GM23338 (cell line): ENCODE results near the gene FARS2. TPM values are rescaled to one million over a fixed set of nuclear protein-coding genes. Genes with fewer than 3 reads are reported as not detected.

ENCODE experiments used
- ATAC-seq: fragments of 200-7000 bp; cut with Tn5 transposase; 3 replicates; pipeline ENCODE4 v1.9.1; 2020
- DNase-seq: peaks from one replicate; pipeline ENCODE4 v3.0.0-alpha.2; 2015; ENCODE audit warnings: low spot score
- H2AFZ ChIP-seq: fragments of 200-600 bp; sonication (generic); 2 replicates; pipeline ENCODE4 v1.8.0; 2016; ENCODE audit warnings: antibody characterized with exemption, mild to moderate bottlenecking, moderate library complexity
- H3F3A ChIP-seq: fragments of 200-600 bp; sonication (generic); replicated peaks from 2 replicates; pipeline ENCODE4 v1.8.0; 2017; ENCODE audit warnings: antibody characterized with exemption, mixed run types, low read depth
- H3K27ac ChIP-seq: fragments of 200-600 bp; sonication (generic); 2 replicates; pipeline ENCODE4 v1.6.1; 2016; ENCODE audit warnings: low read depth
- H3K27me3 ChIP-seq: fragments of 200-600 bp; sonication (generic); 2 replicates; pipeline ENCODE4 v1.8.0; 2016; ENCODE audit warnings: mild to moderate bottlenecking, mixed run types, moderate library complexity; ENCODE audit not compliant: insufficient read depth
- H3K36me3 ChIP-seq: fragments of 200-600 bp; sonication (generic); 2 replicates; pipeline ENCODE4 v1.8.0; 2016; ENCODE audit warnings: mild to moderate bottlenecking; ENCODE audit not compliant: insufficient read depth
- H3K4me1 ChIP-seq: fragments of 200-600 bp; sonication (generic); 2 replicates; pipeline ENCODE4 v1.8.0; 2016; ENCODE audit warnings: mild to moderate bottlenecking, moderate library complexity; ENCODE audit not compliant: insufficient read depth
- H3K4me2 ChIP-seq: fragments of 200-600 bp; sonication (generic); 2 replicates; pipeline ENCODE4 v1.7.1; 2017; ENCODE audit warnings: mixed run types
- H3K4me3 ChIP-seq: fragments of 200-600 bp; sonication (generic); 2 replicates; pipeline ENCODE4 v1.6.1; 2016; ENCODE audit warnings: mixed run types
- H3K79me2 ChIP-seq: fragments of 200-600 bp; sonication (generic); replicated peaks from 2 replicates; pipeline ENCODE4 v1.8.0; 2017; ENCODE audit warnings: mild to moderate bottlenecking; ENCODE audit not compliant: insufficient read depth
- H3K9me2 ChIP-seq: fragments of 200-600 bp; sonication (generic); 2 replicates; pipeline ENCODE4 v1.8.0; 2017; ENCODE audit not compliant: insufficient read depth
- H4K20me1 ChIP-seq: fragments of 200-600 bp; sonication (generic); replicated peaks from 2 replicates; pipeline ENCODE4 v1.8.0; 2017; ENCODE audit warnings: mild to moderate bottlenecking; ENCODE audit not compliant: insufficient read depth
- H3K27ac Mint-ChIP-seq: 2 replicates; pipeline ENCODE4 v1.8.0; 2020; ENCODE audit warnings: inconsistent platforms, mild to moderate bottlenecking, moderate library complexity, mixed read lengths
- H3K27me3 Mint-ChIP-seq: 3 replicates; pipeline ENCODE4 v1.8.0; 2022; ENCODE audit warnings: low read depth, mild to moderate bottlenecking, moderate library complexity, mixed read lengths, inconsistent platforms; ENCODE audit not compliant: insufficient read depth, poor library complexity
- H3K36me3 Mint-ChIP-seq: 3 replicates; pipeline ENCODE4 v1.8.0; 2021; ENCODE audit warnings: low read depth, mild to moderate bottlenecking, inconsistent platforms, moderate library complexity, mixed read lengths
- H3K4me1 Mint-ChIP-seq: 3 replicates; pipeline ENCODE4 v1.8.0; 2020; ENCODE audit warnings: mild to moderate bottlenecking, inconsistent platforms, mixed read lengths
- H3K4me3 Mint-ChIP-seq: 3 replicates; pipeline ENCODE4 v1.8.0; 2021; ENCODE audit warnings: moderate library complexity, mild to moderate bottlenecking, inconsistent platforms, mixed read lengths
- H3K9me3 Mint-ChIP-seq: 3 replicates; pipeline ENCODE4 v1.8.0; 2020; ENCODE audit warnings: moderate library complexity, mild to moderate bottlenecking, inconsistent platforms, mixed read lengths
- CREB1 ChIP-seq: fragments of 250-450 bp; sonication (Bioruptor Pico); IDR thresholded peaks from 2 replicates; pipeline ENCODE4 v1.5.0; 2020; ENCODE audit warnings: low read depth, mild to moderate bottlenecking, moderate library complexity
- EZH2phosphoT487 ChIP-seq: fragments of 200-600 bp; sonication (generic); IDR thresholded peaks from one replicate; pipeline ENCODE4 v1.8.1; 2018; ENCODE audit warnings: antibody characterized with exemption; ENCODE audit not compliant: unreplicated experiment
- JUNB ChIP-seq: IDR thresholded peaks from one replicate; pipeline ENCODE4 v1.6.1; 2016; ENCODE audit warnings: antibody characterized with exemption; ENCODE audit not compliant: unreplicated experiment
- NANOG ChIP-seq: IDR thresholded peaks from 2 replicates; pipeline ENCODE4 v1.6.1; 2016; ENCODE audit warnings: antibody characterized with exemption, borderline replicate concordance
- STAT1 ChIP-seq: IDR thresholded peaks from one replicate; pipeline ENCODE4 v1.6.1; 2016; ENCODE audit warnings: antibody characterized with exemption; ENCODE audit not compliant: unreplicated experiment
- ZNF114 ChIP-seq: fragments of 250-450 bp; sonication (Bioruptor Pico); IDR thresholded peaks from 2 replicates; pipeline ENCODE4 v1.5.0; 2020; ENCODE audit warnings: mild to moderate bottlenecking, moderate library complexity
- polyA plus RNA-seq: library from polyadenylated mRNA; unstranded; fragments of >200 nt; fragmentation: Nextera tagmentation; extraction: Ambion mirVana; gene quantifications from 2 replicates; pipeline ENCODE4 v1.2.1, GENCODE V29; 2016
- total RNA-seq: library from RNA; depleted of rRNA; stranded (reverse); fragments of >200 nt; shearing (Covaris generic); gene quantifications from 2 replicates; pipeline ENCODE4 v1.2.3, GENCODE V29; 2014
- TF ChIP-seq, protein P1 (sequence below): IDR thresholded peaks from 2 replicates; pipeline ENCODE4 v1.6.1; 2016; ENCODE audit warnings: antibody characterized with exemption
- TF ChIP-seq, protein P2 (sequence below): IDR thresholded peaks from one replicate; pipeline ENCODE4 v1.6.1; 2018; ENCODE audit warnings: antibody characterized with exemption; ENCODE audit not compliant: unreplicated experiment
- TF ChIP-seq, protein P3 (sequence below), 2 experiments: fragments of 200-600 bp in 1 of 2; sonication (generic) in 1 of 2; conservative IDR thresholded peaks; 2 replicates each; pipeline versions ENCODE4 v1.5.1 to v1.6.1; 2016 to 2017; ENCODE audit warnings: antibody characterized with exemption in 2 of 2, low read depth in 2 of 2, mild to moderate bottlenecking in 2 of 2, moderate library complexity in 1 of 2

The FARS2 gene
- total and polyA plus RNA-seq, 2 experiments from 2014 or later, result 7.6 to 19.0 TPM

DNA sequence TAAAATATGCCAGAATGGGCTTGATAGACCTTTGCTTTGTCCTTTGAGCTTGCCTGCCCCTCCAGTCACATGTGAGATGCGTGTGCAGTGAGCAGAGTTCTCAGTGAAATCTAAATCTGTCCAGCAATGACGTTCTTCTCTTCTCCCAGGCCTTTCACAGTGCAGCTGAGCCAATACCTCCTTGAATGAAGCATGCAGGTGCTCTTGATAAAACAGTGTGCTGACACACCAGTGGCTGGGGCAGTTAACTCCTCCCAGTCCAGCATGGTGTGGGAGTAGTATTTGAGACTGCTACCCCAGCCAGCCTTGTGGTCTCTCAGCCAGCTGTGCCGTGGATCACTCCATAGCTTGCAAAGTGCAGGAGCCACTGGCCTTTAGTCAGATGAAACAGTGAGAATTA is 240.5 kb downstream of the FARS2 start:
- Histone ChIP-seq H3K36me3 (no peaks in the 10 kb centered on the region), H3K79me2 (no peaks in the 10 kb centered on the region), H3K27me3 (no peaks in the 10 kb centered on the region), H3K27ac (no peak overlapping the region), H3K4me2 (no peak overlapping the region), H3K4me3 (no peak overlapping the region), H3K9me2 (peaks cover 6% of the 10 kb centered on the region; the same call in 1 of the 2 replicates), H3K4me1 (peaks cover 20% of the 10 kb centered on the region), H2AFZ (no peak overlapping the region), H4K20me1 (no peaks in the 10 kb centered on the region), H3F3A (no peaks in the 10 kb centered on the region)
- DNase-seq, result no peak
- H3K4me1 Mint-ChIP-seq, result peaks cover 42% of the 10 kb centered on the region
- TF ChIP-seq CREB1 (CRISPR knock-in tag) (no peak), ZNF114 (no peak), STAT1 (no peak), JUNB (no peak)
- TF ChIP-seq, protein P1, sequence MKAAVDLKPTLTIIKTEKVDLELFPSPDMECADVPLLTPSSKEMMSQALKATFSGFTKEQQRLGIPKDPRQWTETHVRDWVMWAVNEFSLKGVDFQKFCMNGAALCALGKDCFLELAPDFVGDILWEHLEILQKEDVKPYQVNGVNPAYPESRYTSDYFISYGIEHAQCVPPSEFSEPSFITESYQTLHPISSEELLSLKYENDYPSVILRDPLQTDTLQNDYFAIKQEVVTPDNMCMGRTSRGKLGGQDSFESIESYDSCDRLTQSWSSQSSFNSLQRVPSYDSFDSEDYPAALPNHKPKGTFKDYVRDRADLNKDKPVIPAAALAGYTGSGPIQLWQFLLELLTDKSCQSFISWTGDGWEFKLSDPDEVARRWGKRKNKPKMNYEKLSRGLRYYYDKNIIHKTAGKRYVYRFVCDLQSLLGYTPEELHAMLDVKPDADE, result no peak
- TF ChIP-seq, protein P2, sequence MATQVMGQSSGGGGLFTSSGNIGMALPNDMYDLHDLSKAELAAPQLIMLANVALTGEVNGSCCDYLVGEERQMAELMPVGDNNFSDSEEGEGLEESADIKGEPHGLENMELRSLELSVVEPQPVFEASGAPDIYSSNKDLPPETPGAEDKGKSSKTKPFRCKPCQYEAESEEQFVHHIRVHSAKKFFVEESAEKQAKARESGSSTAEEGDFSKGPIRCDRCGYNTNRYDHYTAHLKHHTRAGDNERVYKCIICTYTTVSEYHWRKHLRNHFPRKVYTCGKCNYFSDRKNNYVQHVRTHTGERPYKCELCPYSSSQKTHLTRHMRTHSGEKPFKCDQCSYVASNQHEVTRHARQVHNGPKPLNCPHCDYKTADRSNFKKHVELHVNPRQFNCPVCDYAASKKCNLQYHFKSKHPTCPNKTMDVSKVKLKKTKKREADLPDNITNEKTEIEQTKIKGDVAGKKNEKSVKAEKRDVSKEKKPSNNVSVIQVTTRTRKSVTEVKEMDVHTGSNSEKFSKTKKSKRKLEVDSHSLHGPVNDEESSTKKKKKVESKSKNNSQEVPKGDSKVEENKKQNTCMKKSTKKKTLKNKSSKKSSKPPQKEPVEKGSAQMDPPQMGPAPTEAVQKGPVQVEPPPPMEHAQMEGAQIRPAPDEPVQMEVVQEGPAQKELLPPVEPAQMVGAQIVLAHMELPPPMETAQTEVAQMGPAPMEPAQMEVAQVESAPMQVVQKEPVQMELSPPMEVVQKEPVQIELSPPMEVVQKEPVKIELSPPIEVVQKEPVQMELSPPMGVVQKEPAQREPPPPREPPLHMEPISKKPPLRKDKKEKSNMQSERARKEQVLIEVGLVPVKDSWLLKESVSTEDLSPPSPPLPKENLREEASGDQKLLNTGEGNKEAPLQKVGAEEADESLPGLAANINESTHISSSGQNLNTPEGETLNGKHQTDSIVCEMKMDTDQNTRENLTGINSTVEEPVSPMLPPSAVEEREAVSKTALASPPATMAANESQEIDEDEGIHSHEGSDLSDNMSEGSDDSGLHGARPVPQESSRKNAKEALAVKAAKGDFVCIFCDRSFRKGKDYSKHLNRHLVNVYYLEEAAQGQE, result no peak
- no peak overlapping the region for H3K4me3 Mint-ChIP-seq
- ATAC-seq, result peak; percentile 59
- peak overlapping the region; percentile 53 for H3K27ac Mint-ChIP-seq
- no peaks in the 10 kb centered on the region for H3K36me3 Mint-ChIP-seq
- no peaks in the 10 kb centered on the region for H3K27me3 Mint-ChIP-seq
- H3K9me3 Mint-ChIP-seq, result no peaks in the 10 kb centered on the region; the same call in 2 of the 3 replicates

DNA sequence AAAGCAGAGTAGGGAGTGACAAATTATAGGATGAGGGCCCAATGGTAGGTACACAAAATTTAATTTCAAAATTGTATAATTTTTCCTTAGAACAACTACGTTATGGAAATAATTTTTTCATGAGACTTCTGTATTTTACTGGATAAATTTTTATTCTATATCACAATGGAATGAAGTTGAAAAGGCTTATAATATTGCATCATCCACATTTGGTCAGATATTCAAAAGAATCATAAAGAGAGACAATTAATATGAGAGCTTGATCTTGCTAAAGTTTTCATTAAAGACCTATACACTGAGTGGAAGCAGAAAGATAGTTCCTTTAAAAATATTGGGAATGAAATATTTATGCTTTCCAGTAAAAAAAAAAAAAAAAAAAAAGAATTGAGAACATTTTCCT is 242.8 kb downstream of the FARS2 start:
- Histone ChIP-seq H3K4me1 (peaks cover 12% of the 10 kb centered on the region), H2AFZ (no peak overlapping the region), H3K36me3 (no peaks in the 10 kb centered on the region), H4K20me1 (no peaks in the 10 kb centered on the region), H3K27me3 (no peaks in the 10 kb centered on the region), H3F3A (no peaks in the 10 kb centered on the region), H3K27ac (no peak overlapping the region), H3K4me2 (no peak overlapping the region), H3K79me2 (no peaks in the 10 kb centered on the region), H3K4me3 (no peak overlapping the region), H3K9me2 (0 out of 2 replicates have a peak, but pooled peaks cover under 1% of the 10 kb centered on the region)
- Mint-ChIP-seq H3K4me3 (no peak overlapping the region), H3K27me3 (no peaks in the 10 kb centered on the region), H3K4me1 (peaks cover 45% of the 10 kb centered on the region), H3K9me3 (no peaks in the 10 kb centered on the region; the same call in 2 of the 3 replicates), H3K27ac (peak overlapping the region; percentile 47; the same call in 1 of the 2 replicates), H3K36me3 (no peaks in the 10 kb centered on the region)
- no peak for DNase-seq
- no peak for ATAC-seq
- TF ChIP-seq NANOG (no peak), CREB1 (CRISPR knock-in tag) (no peak), JUNB (no peak), EZH2phosphoT487 (no peak)
- TF ChIP-seq, protein P3, sequence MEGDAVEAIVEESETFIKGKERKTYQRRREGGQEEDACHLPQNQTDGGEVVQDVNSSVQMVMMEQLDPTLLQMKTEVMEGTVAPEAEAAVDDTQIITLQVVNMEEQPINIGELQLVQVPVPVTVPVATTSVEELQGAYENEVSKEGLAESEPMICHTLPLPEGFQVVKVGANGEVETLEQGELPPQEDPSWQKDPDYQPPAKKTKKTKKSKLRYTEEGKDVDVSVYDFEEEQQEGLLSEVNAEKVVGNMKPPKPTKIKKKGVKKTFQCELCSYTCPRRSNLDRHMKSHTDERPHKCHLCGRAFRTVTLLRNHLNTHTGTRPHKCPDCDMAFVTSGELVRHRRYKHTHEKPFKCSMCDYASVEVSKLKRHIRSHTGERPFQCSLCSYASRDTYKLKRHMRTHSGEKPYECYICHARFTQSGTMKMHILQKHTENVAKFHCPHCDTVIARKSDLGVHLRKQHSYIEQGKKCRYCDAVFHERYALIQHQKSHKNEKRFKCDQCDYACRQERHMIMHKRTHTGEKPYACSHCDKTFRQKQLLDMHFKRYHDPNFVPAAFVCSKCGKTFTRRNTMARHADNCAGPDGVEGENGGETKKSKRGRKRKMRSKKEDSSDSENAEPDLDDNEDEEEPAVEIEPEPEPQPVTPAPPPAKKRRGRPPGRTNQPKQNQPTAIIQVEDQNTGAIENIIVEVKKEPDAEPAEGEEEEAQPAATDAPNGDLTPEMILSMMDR (conservative IDR thresholded peaks at IDR 0.05; ENCODE audit: low read depth in 2 of 2), result no peak
- TF ChIP-seq, protein P2, result no peak
